WTC11 (cell line): ENCODE data around the gene ANK2.

ENCODE experiments used
- CBFB ChIP-seq: sonication (generic); formaldehyde crosslinking; IDR thresholded peaks from 2 replicates; pipeline ENCODE4 v1.8.1; 2022; ENCODE audit warnings: mild to moderate bottlenecking, low read depth, missing genetic modification reagents
- CTCF ChIP-seq: fragments of 200-600 bp; IDR thresholded peaks from 2 replicates; pipeline ENCODE4 v1.8.0; 2022; ENCODE audit warnings: antibody characterized with exemption
- E2F5 ChIP-seq: sonication (generic); formaldehyde crosslinking; IDR thresholded peaks from 2 replicates; pipeline ENCODE4 v1.8.1; 2022; ENCODE audit warnings: mild to moderate bottlenecking, moderate library complexity, missing genetic modification reagents
- ELF4 ChIP-seq: sonication (generic); formaldehyde crosslinking; IDR thresholded peaks from 2 replicates; pipeline ENCODE4 v1.8.1; 2022; ENCODE audit warnings: low read depth, mild to moderate bottlenecking, moderate library complexity, missing genetic modification reagents
- JUN ChIP-seq: sonication (generic); formaldehyde crosslinking; IDR thresholded peaks from 2 replicates; pipeline ENCODE4 v1.8.0; 2023; ENCODE audit warnings: mild to moderate bottlenecking, missing genetic modification reagents
- NR3C1 ChIP-seq: sonication (generic); formaldehyde crosslinking; conservative IDR thresholded peaks from 2 replicates; pipeline ENCODE4 v1.8.1; 2023; ENCODE audit warnings: low read depth, mild to moderate bottlenecking, missing genetic modification reagents
- SP1 ChIP-seq: sonication (generic); formaldehyde crosslinking; conservative IDR thresholded peaks from 2 replicates; pipeline ENCODE4 v1.8.1; 2022; ENCODE audit warnings: missing genetic modification reagents
- ZBTB21 ChIP-seq: sonication (generic); formaldehyde crosslinking; IDR thresholded peaks from 2 replicates; pipeline ENCODE4 v1.8.1; 2023; ENCODE audit warnings: mild to moderate bottlenecking, missing genetic modification reagents, borderline replicate concordance
- ZNF416 ChIP-seq: fragments of 250-450 bp; sonication (Bioruptor Pico); IDR thresholded peaks from 2 replicates; pipeline ENCODE4 v1.9.0; 2021; ENCODE audit warnings: mild to moderate bottlenecking, inconsistent platforms
- TF ChIP-seq, protein P1 (sequence below): sonication (generic); formaldehyde crosslinking; IDR thresholded peaks from 2 replicates; pipeline ENCODE4 v1.8.0; 2022; ENCODE audit warnings: mild to moderate bottlenecking, missing genetic modification reagents
- TF ChIP-seq, protein P2 (sequence below): sonication (generic); formaldehyde crosslinking; IDR thresholded peaks from 2 replicates; pipeline ENCODE4 v1.8.0; 2022; ENCODE audit warnings: mild to moderate bottlenecking, missing genetic modification reagents
- TF ChIP-seq, protein P3 (sequence below): sonication (generic); formaldehyde crosslinking; conservative IDR thresholded peaks from 2 replicates; pipeline ENCODE4 v1.8.1; 2022; ENCODE audit warnings: mild to moderate bottlenecking, missing genetic modification reagents

- TF ChIP-seq JUN (no peak), CTCF (no peak), ZNF416 (CRISPR knock-in tag) (no peak), CBFB (CRISPR knock-in tag) (no peak), ZBTB21 (CRISPR knock-in tag) (no peak), SP1 (no peak), ELF4 (no peak), NR3C1 (CRISPR knock-in tag) (no peak), E2F5 (CRISPR knock-in tag) (no peak)
- TF ChIP-seq, protein P1, sequence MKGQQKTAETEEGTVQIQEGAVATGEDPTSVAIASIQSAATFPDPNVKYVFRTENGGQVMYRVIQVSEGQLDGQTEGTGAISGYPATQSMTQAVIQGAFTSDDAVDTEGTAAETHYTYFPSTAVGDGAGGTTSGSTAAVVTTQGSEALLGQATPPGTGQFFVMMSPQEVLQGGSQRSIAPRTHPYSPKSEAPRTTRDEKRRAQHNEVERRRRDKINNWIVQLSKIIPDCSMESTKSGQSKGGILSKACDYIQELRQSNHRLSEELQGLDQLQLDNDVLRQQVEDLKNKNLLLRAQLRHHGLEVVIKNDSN (CRISPR knock-in tag), result no peak
- TF ChIP-seq, protein P2, sequence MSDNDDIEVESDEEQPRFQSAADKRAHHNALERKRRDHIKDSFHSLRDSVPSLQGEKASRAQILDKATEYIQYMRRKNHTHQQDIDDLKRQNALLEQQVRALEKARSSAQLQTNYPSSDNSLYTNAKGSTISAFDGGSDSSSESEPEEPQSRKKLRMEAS (CRISPR knock-in tag), result no peak
- TF ChIP-seq, protein P3, sequence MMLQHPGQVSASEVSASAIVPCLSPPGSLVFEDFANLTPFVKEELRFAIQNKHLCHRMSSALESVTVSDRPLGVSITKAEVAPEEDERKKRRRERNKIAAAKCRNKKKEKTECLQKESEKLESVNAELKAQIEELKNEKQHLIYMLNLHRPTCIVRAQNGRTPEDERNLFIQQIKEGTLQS (CRISPR knock-in tag), result no peak
Measured at GRCh38 chr4:113270520-113271319, 221.3 kb downstream of the ANK2 start.
